ENCODE results near the gene TVP23A.

DNA sequence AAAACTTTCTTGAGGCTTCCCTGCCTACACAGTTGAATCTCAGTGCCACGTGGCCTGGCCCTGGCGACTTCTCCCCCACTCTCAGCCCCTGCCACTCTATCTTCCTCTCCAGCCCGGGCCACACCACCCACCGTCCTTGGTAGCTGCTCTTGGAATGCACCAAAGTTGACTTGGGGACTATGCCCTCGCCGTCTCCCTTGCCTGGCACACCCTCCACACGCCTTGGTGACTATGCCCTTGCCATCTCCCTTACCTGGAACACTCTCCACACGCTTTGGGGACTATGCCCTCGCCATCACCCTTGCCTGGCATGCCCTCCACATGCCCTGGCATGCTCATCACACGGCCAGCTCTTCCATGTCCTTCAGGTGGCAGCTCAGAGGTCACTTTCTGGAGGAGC lies 15.5 kb upstream of the TVP23A start:
- no peak for TF ChIP-seq ZBTB1 (tag by site-specific recombination; IDR thresholded peaks at IDR 0.05)
- no peak for TF ChIP-seq ZNF501 (tag by site-specific recombination; IDR thresholded peaks at IDR 0.05)
- TF ChIP-seq, protein P1, sequence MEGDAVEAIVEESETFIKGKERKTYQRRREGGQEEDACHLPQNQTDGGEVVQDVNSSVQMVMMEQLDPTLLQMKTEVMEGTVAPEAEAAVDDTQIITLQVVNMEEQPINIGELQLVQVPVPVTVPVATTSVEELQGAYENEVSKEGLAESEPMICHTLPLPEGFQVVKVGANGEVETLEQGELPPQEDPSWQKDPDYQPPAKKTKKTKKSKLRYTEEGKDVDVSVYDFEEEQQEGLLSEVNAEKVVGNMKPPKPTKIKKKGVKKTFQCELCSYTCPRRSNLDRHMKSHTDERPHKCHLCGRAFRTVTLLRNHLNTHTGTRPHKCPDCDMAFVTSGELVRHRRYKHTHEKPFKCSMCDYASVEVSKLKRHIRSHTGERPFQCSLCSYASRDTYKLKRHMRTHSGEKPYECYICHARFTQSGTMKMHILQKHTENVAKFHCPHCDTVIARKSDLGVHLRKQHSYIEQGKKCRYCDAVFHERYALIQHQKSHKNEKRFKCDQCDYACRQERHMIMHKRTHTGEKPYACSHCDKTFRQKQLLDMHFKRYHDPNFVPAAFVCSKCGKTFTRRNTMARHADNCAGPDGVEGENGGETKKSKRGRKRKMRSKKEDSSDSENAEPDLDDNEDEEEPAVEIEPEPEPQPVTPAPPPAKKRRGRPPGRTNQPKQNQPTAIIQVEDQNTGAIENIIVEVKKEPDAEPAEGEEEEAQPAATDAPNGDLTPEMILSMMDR (tag by site-specific recombination; IDR thresholded peaks at IDR 0.05): no peak
- TF ChIP-seq MEIS1 (CRISPR knock-in tag; IDR thresholded peaks at IDR 0.05; ENCODE audit: borderline replicate concordance): no peak
- TF ChIP-seq, protein P2, sequence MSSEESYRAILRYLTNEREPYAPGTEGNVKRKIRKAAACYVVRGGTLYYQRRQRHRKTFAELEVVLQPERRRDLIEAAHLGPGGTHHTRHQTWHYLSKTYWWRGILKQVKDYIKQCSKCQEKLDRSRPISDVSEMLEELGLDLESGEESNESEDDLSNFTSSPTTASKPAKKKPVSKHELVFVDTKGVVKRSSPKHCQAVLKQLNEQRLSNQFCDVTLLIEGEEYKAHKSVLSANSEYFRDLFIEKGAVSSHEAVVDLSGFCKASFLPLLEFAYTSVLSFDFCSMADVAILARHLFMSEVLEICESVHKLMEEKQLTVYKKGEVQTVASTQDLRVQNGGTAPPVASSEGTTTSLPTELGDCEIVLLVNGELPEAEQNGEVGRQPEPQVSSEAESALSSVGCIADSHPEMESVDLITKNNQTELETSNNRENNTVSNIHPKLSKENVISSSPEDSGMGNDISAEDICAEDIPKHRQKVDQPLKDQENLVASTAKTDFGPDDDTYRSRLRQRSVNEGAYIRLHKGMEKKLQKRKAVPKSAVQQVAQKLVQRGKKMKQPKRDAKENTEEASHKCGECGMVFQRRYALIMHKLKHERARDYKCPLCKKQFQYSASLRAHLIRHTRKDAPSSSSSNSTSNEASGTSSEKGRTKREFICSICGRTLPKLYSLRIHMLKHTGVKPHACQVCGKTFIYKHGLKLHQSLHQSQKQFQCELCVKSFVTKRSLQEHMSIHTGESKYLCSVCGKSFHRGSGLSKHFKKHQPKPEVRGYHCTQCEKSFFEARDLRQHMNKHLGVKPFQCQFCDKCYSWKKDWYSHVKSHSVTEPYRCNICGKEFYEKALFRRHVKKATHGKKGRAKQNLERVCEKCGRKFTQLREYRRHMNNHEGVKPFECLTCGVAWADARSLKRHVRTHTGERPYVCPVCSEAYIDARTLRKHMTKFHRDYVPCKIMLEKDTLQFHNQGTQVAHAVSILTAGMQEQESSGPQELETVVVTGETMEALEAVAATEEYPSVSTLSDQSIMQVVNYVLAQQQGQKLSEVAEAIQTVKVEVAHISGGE (tag by site-specific recombination; conservative IDR thresholded peaks at IDR 0.05; ENCODE audit: low read depth): no peak
- TF ChIP-seq ZNF701 (tag by site-specific recombination; IDR thresholded peaks at IDR 0.05): no peak
- no peak for TF ChIP-seq ZNF776 (tag by site-specific recombination; IDR thresholded peaks at IDR 0.05; ENCODE audit: borderline replicate concordance)
- no peak for TF ChIP-seq ZNF423 (tag by site-specific recombination; IDR thresholded peaks at IDR 0.05)
- no peak for TF ChIP-seq FEZF1 (tag by site-specific recombination; IDR thresholded peaks at IDR 0.05)
- no peak for TF ChIP-seq RBAK (tag by site-specific recombination; IDR thresholded peaks at IDR 0.05)

Data from HEK293 (cell line).